ENCODE measurements around the gene TRIP6.
"Not testable (repeated sequence)": the region's sequence is repeated elsewhere in the genome, so short reads cannot be mapped to it uniquely, and the experiment has no call there.

Gene TRIP6

GRCh38 chr7:100829150-100829716 is 38.0 kb upstream of the TRIP6 start:
- H3K4me1 Mint-ChIP-seq (ENCODE audit: low read depth): peaks cover 21% of the 10 kb centered on the region
- H3K27me3 Mint-ChIP-seq: peaks cover 18% of the 10 kb centered on the region
- H3K9me3 Mint-ChIP-seq (ENCODE audit: low read depth): no peaks in the 10 kb centered on the region
- H3K4me3 Mint-ChIP-seq: peak overlapping the region; percentile 53
- H3K27ac Mint-ChIP-seq: no peak overlapping the region
- peaks cover 2% of the 10 kb centered on the region for H3K36me3 Mint-ChIP-seq

GRCh38 chr7:100830396-100830795 is 36.8 kb upstream of the TRIP6 start:
- Mint-ChIP-seq H3K4me3 (no peak overlapping the region), H3K27me3 (peaks cover 17% of the 10 kb centered on the region)

GRCh38 chr7:100832281-100832633 is 34.9 kb upstream of the TRIP6 start:
- peaks cover 13% of the 10 kb centered on the region for H3K4me1 Mint-ChIP-seq (ENCODE audit: low read depth)
- H3K27ac Mint-ChIP-seq: no peak overlapping the region
- H3K4me3 Mint-ChIP-seq: no peak overlapping the region
- H3K9me3 Mint-ChIP-seq (ENCODE audit: low read depth): no peaks in the 10 kb centered on the region
- peaks cover 5% of the 10 kb centered on the region for H3K27me3 Mint-ChIP-seq
- H3K36me3 Mint-ChIP-seq: peaks cover 2% of the 10 kb centered on the region

More at GRCh38 chr7:100830396-100830795, 36.8 kb upstream of the TRIP6 start:
- Mint-ChIP-seq H3K36me3 (peaks cover 2% of the 10 kb centered on the region), H3K4me1 (ENCODE audit: low read depth) (peaks cover 20% of the 10 kb centered on the region), H3K9me3 (ENCODE audit: low read depth) (no peaks in the 10 kb centered on the region), H3K27ac (no peak overlapping the region)

DNA sequence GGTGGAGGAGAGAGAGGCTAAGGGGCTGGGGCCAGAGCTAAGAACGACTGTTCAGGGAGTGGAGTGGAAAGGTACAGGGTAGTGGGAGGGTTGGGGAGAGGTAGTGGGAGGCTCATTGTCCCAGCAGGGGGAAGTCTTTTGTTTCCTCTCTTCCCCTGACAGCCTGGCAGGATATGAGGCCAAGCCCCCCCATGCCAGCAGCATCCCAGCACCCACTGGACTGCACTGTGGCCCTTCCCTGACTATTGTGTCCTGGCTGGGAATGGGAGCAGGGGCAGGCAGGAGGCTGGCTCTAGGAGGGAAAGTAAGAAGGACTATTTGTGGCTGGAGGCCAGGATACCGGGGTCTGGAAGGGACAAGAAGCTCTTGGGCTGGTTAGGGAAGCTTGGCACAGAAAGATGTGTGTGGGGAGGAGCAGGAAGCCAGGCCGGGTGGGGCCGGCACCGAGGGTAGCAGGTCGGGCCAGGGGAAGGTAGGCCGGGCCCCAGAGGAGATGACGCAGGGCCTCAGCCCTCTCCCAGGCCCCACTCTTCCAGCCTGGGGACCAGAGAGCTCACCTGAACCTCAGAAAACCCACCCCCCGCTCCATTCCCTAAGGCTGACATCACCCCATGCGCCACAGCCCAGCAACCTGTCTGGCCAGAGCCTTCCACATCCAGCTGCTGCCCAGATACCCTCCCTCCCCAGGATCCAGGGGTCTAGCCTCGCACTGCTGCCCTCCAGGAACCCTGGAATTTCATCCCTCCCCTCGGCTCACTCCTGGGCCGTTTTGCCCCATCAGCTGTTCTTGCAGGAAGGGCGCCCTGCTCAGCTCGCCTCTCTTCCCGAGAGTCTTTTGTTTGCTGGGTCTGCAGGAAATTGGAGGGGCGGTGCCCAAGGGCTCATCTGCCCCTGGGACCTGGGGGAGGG is 31.0 kb upstream of the TRIP6 start:
- Mint-ChIP-seq H3K9me3 (ENCODE audit: low read depth) (no peaks in the 10 kb centered on the region), H3K27ac (no peak overlapping the region), H3K4me1 (ENCODE audit: low read depth) (peaks cover 9% of the 10 kb centered on the region), H3K36me3 (peaks cover 2% of the 10 kb centered on the region), H3K27me3 (no peaks in the 10 kb centered on the region), H3K4me3 (peak overlapping the region; percentile 42)

GRCh38 chr7:100836812-100837098 is 30.4 kb upstream of the TRIP6 start:
- peak overlapping the region; percentile 89 for H3K27ac Mint-ChIP-seq
- H3K9me3 Mint-ChIP-seq (ENCODE audit: low read depth): no peaks in the 10 kb centered on the region
- no peaks in the 10 kb centered on the region for H3K27me3 Mint-ChIP-seq
- no peaks in the 10 kb centered on the region for H3K36me3 Mint-ChIP-seq
- peaks cover 9% of the 10 kb centered on the region for H3K4me1 Mint-ChIP-seq (ENCODE audit: low read depth)
- H3K4me3 Mint-ChIP-seq: peak overlapping the region; percentile 79

GRCh38 chr7:100837099-100837836 is 29.9 kb upstream of the TRIP6 start:
- Mint-ChIP-seq H3K9me3 (ENCODE audit: low read depth) (no peaks in the 10 kb centered on the region), H3K36me3 (no peaks in the 10 kb centered on the region), H3K4me1 (ENCODE audit: low read depth) (peaks cover 9% of the 10 kb centered on the region), H3K27me3 (no peaks in the 10 kb centered on the region), H3K4me3 (peak overlapping the region; percentile 79), H3K27ac (peak overlapping the region; percentile 89)

- Mint-ChIP-seq H3K36me3 (no peaks in the 10 kb centered on the region), H3K4me1 (ENCODE audit: low read depth) (peaks cover 9% of the 10 kb centered on the region), H3K27me3 (no peaks in the 10 kb centered on the region), H3K4me3 (no peak overlapping the region), H3K9me3 (ENCODE audit: low read depth) (no peaks in the 10 kb centered on the region), H3K27ac (no peak overlapping the region)
Observed at GRCh38 chr7:100839361-100839760, 27.8 kb upstream of the TRIP6 start.

- H3K9me3 Mint-ChIP-seq (ENCODE audit: low read depth): no peaks in the 10 kb centered on the region
- peaks cover 9% of the 10 kb centered on the region for H3K4me1 Mint-ChIP-seq (ENCODE audit: low read depth)
- peak overlapping the region; percentile 11 for H3K27ac Mint-ChIP-seq
- H3K4me3 Mint-ChIP-seq: no peak overlapping the region
- no peaks in the 10 kb centered on the region for H3K27me3 Mint-ChIP-seq
- no peaks in the 10 kb centered on the region for H3K36me3 Mint-ChIP-seq
Observed at GRCh38 chr7:100840470-100841100, 26.6 kb upstream of the TRIP6 start.

- Mint-ChIP-seq H3K4me3 (no peak overlapping the region), H3K36me3 (peaks cover 4% of the 10 kb centered on the region), H3K27me3 (no peaks in the 10 kb centered on the region), H3K9me3 (ENCODE audit: low read depth) (no peaks in the 10 kb centered on the region), H3K27ac (no peak overlapping the region), H3K4me1 (ENCODE audit: low read depth) (peaks cover 5% of the 10 kb centered on the region)
Observed at GRCh38 chr7:100847360-100847759, 19.8 kb upstream of the TRIP6 start.

- Mint-ChIP-seq H3K36me3 (peaks cover 3% of the 10 kb centered on the region), H3K4me3 (peak within 1 kb of the TSS; percentile 92), H3K4me1 (ENCODE audit: low read depth) (peaks cover 13% of the 10 kb centered on the region)
Observed at GRCh38 chr7:100852048-100852872, 14.9 kb upstream of the TRIP6 start, which contains the start of gene SLC12A9. Gene SLC12A9 (plus strand): TSS chr7:100852713. CDS start chr7:100854198, 1,485 bp downstream.

DNA sequence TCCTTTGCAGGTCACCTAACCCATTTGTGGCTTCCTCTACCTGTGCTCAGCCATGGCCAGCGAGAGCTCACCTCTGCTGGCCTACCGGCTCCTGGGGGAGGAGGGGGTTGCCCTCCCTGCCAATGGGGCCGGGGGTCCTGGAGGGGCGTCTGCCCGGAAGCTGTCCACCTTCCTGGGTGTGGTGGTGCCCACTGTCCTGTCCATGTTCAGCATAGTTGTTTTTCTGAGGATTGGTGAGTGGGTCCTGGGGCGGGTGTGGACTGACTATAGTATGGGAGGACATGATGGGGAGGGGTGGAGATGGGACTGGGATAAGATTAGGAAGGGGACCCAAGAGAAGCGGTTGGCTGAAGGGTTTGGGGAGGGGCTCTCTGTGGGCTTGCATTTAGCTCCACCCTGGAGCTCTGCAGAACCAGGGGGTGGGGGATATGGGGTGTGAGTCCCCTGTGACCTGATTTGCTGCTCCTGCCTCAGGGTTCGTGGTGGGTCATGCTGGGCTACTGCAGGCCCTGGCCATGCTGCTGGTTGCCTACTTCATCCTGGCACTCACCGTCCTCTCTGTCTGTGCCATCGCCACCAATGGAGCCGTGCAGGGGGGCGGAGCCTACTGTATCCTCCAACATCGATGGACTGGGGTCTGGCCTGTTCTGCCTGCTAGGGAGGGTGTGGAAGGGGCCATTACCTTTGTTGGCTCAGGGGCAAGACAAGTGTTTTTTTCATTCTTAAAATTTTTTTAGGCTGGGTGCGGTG is 12.9 kb upstream of the TRIP6 start:
- Mint-ChIP-seq H3K9me3 (ENCODE audit: low read depth) (no peaks in the 10 kb centered on the region), H3K36me3 (no peaks in the 10 kb centered on the region), H3K27me3 (no peaks in the 10 kb centered on the region), H3K4me3 (peak overlapping the region; percentile 92), H3K27ac (peak overlapping the region; percentile 22), H3K4me1 (ENCODE audit: low read depth) (peaks cover 13% of the 10 kb centered on the region)

More at GRCh38 chr7:100852048-100852872, 14.9 kb upstream of the TRIP6 start, which contains the start of gene SLC12A9:
- Mint-ChIP-seq H3K27me3 (no peaks in the 10 kb centered on the region), H3K9me3 (ENCODE audit: low read depth) (no peaks in the 10 kb centered on the region), H3K27ac (peak within 1 kb of the TSS; percentile 90)

DNA sequence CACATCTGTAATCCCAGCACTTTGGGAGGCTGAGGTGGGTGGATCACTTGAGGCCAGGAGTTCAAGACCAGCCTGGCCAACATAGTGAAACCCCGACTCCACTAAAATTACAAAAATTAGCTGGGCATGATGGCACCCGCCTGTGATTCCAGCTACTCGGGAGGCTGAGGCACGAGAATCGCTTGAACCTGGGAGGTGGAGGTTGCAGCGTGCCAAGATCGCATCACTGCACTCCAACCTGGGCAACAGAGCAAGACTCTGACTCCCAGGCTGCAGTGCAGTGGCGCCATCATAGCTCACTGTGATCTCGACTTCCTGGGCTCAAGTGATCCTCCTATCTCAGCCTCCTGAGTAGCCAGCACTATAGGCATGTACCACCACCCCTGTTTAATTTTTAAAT is 12.3 kb upstream of the TRIP6 start:
- not testable (repeated sequence) for H3K27me3 Mint-ChIP-seq, H3K36me3 Mint-ChIP-seq

GRCh38 chr7:100855515-100855914 is 11.7 kb upstream of the TRIP6 start:
- peaks cover 13% of the 10 kb centered on the region for H3K4me1 Mint-ChIP-seq (ENCODE audit: low read depth)
- H3K9me3 Mint-ChIP-seq (ENCODE audit: low read depth): no peaks in the 10 kb centered on the region
- H3K27ac Mint-ChIP-seq: no peak overlapping the region
- no peaks in the 10 kb centered on the region for H3K27me3 Mint-ChIP-seq
- H3K4me3 Mint-ChIP-seq: no peak overlapping the region
- H3K36me3 Mint-ChIP-seq: peaks cover 4% of the 10 kb centered on the region

More for the DNA sequence above, 12.3 kb upstream of the TRIP6 start:
- H3K9me3 Mint-ChIP-seq (ENCODE audit: low read depth); H3K27ac Mint-ChIP-seq: not testable (repeated sequence)
- Mint-ChIP-seq H3K4me3 (peak overlapping the region; percentile 17), H3K4me1 (ENCODE audit: low read depth) (peaks cover 13% of the 10 kb centered on the region)
